HepG2 (cell line): Measurements from ENCODE around the gene SETD1A. TPM values are rescaled to one million over a fixed set of nuclear protein-coding genes. Genes with fewer than 3 reads are reported as not detected.
A peak's percentile ranks its signal among the peaks of the same experiment; 100 is the strongest.

Source experiments
- ARID2 ChIP-seq: sonication (generic); formaldehyde crosslinking; IDR thresholded peaks from 2 replicates; pipeline ENCODE4 v1.8.1; 2022; ENCODE audit warnings: mild to moderate bottlenecking, missing genetic modification reagents, borderline replicate concordance
- CEBPG ChIP-seq: IDR thresholded peaks from 2 replicates; pipeline ENCODE4 v1.6.1; 2016
- CHD4 ChIP-seq: fragments of 200-600 bp; sonication (generic); IDR thresholded peaks from 2 replicates; pipeline ENCODE4 v1.7.0; 2017; ENCODE audit warnings: mild to moderate bottlenecking, low read length, borderline replicate concordance
- DNMT3B ChIP-seq: conservative IDR thresholded peaks from 2 replicates; pipeline ENCODE4 v1.6.1; 2016; ENCODE audit warnings: missing biosample characterization, control low read depth
- GATAD1 ChIP-seq: IDR thresholded peaks from 2 replicates; pipeline ENCODE4 v1.6.1; 2016; ENCODE audit warnings: missing genetic modification reagents, missing compliant biosample characterization
- HNRNPK ChIP-seq: fragments of 200-400 bp; formaldehyde crosslinking; IDR thresholded peaks from 2 replicates; pipeline ENCODE4 v1.6.1; 2018; ENCODE audit warnings: low read length, low read depth, moderate library complexity, mild to moderate bottlenecking; ENCODE audit not compliant: poor library complexity, severe bottlenecking
- JARID2 ChIP-seq: sonication (generic); formaldehyde crosslinking; IDR thresholded peaks from 2 replicates; pipeline ENCODE4 v1.8.1; 2023; ENCODE audit warnings: missing genetic modification reagents, inconsistent platforms; ENCODE audit not compliant: insufficient replicate concordance
- KLF13 ChIP-seq: sonication (generic); formaldehyde crosslinking; IDR thresholded peaks from 2 replicates; pipeline ENCODE4 v1.4.0; 2020; ENCODE audit warnings: mild to moderate bottlenecking, missing genetic modification reagents
- NCOA1 ChIP-seq: sonication (generic); formaldehyde crosslinking; IDR thresholded peaks from 2 replicates; pipeline ENCODE4 v1.9.0; 2021; ENCODE audit warnings: missing genetic modification reagents
- NFKBIZ ChIP-seq: IDR thresholded peaks from 2 replicates; pipeline ENCODE4 v1.6.1; 2018; ENCODE audit warnings: missing genetic modification reagents, missing compliant biosample characterization
- PRMT3 ChIP-seq: sonication (generic); formaldehyde crosslinking; IDR thresholded peaks from 2 replicates; pipeline ENCODE4 v1.8.1; 2022; ENCODE audit warnings: low read depth, mild to moderate bottlenecking, moderate library complexity, missing genetic modification reagents, borderline replicate concordance
- REXO4 ChIP-seq: sonication (generic); formaldehyde crosslinking; IDR thresholded peaks from 2 replicates; pipeline ENCODE4 v1.8.0; 2022; ENCODE audit warnings: missing genetic modification reagents, mild to moderate bottlenecking, borderline replicate concordance
- SNAI1 ChIP-seq: sonication (generic); formaldehyde crosslinking; IDR thresholded peaks from 2 replicates; pipeline ENCODE4 v1.5.0; 2020; ENCODE audit warnings: mild to moderate bottlenecking, missing genetic modification reagents, borderline replicate concordance
- TRIM24 ChIP-seq: sonication (generic); formaldehyde crosslinking; IDR thresholded peaks from 2 replicates; pipeline ENCODE4 v1.8.0; 2022; ENCODE audit warnings: mild to moderate bottlenecking, missing genetic modification reagents
- ZNF205 ChIP-seq: IDR thresholded peaks from 2 replicates; pipeline ENCODE4 v1.6.1; 2018; ENCODE audit warnings: missing biosample characterization, missing genetic modification reagents
- ZNF274 ChIP-seq: sonication (generic); formaldehyde crosslinking; IDR thresholded peaks from 2 replicates; pipeline ENCODE4 v1.5.1; 2020; ENCODE audit warnings: mild to moderate bottlenecking, missing genetic modification reagents
- ZNF460 ChIP-seq: sonication (generic); formaldehyde crosslinking; IDR thresholded peaks from 2 replicates; pipeline ENCODE4 v1.5.1; 2020; ENCODE audit warnings: missing genetic modification reagents, mild to moderate bottlenecking, borderline replicate concordance
- ZNF510 ChIP-seq: sonication (generic); formaldehyde crosslinking; IDR thresholded peaks from 2 replicates; pipeline ENCODE4 v1.4.0; 2020; ENCODE audit warnings: low read depth, mild to moderate bottlenecking, missing genetic modification reagents
- ZNF607 ChIP-seq: sonication (generic); formaldehyde crosslinking; IDR thresholded peaks from 2 replicates; pipeline ENCODE4 v1.5.1; 2020; ENCODE audit warnings: missing genetic modification reagents, mild to moderate bottlenecking, borderline replicate concordance
- ZSCAN22 ChIP-seq: sonication (generic); formaldehyde crosslinking; IDR thresholded peaks from 2 replicates; pipeline ENCODE4 v1.4.0; 2020; ENCODE audit warnings: mild to moderate bottlenecking, missing genetic modification reagents
- ZSCAN29 ChIP-seq: sonication (generic); formaldehyde crosslinking; conservative IDR thresholded peaks from 2 replicates; pipeline ENCODE4 v1.4.0; 2020; ENCODE audit warnings: mild to moderate bottlenecking, missing genetic modification reagents
- polyA plus RNA-seq, 8 experiments: library from polyadenylated mRNA; depleted of rRNA in 3 of 8; stranded (reverse) in 7 of 8; unstranded in 1 of 8; fragments of >200 nt; fragmentation: Illumina TruSeq in 4 of 8; extraction: Trizol in 4 of 8; gene quantifications; 2 replicates each; pipeline versions ENCODE4 v1.2.1 to v1.2.3, GENCODE V29; 2011 to 2016; ENCODE audit warnings: low read depth in 4 of 8, missing spikeins in 1 of 8, mixed read lengths in 1 of 8; ENCODE audit not compliant: insufficient read depth in 1 of 8
- total RNA-seq, 5 experiments: library from RNA; depleted of rRNA; stranded (reverse); fragments of >200 nt; fragmentation: Illumina TruSeq; extraction: Trizol; gene quantifications; 2 replicates each; pipeline ENCODE4 v1.2.3, GENCODE V29; 2016; ENCODE audit warnings: low read depth in 1 of 5
- TF ChIP-seq, protein P1 (sequence below): sonication (generic); formaldehyde crosslinking; IDR thresholded peaks from 2 replicates; pipeline ENCODE4 v1.4.0; 2020; ENCODE audit warnings: missing genetic modification reagents, mild to moderate bottlenecking, borderline replicate concordance
- TF ChIP-seq, protein P2 (sequence below): sonication (generic); formaldehyde crosslinking; IDR thresholded peaks from 2 replicates; pipeline ENCODE4 v1.4.0; 2020; ENCODE audit warnings: missing genetic modification reagents
- TF ChIP-seq, protein P3 (sequence below): sonication (generic); formaldehyde crosslinking; IDR thresholded peaks from 2 replicates; pipeline ENCODE4 v1.5.0; 2020; ENCODE audit warnings: missing genetic modification reagents
- TF ChIP-seq, protein P4 (sequence below): sonication (generic); formaldehyde crosslinking; IDR thresholded peaks from 2 replicates; pipeline ENCODE4 v1.5.0; 2020; ENCODE audit warnings: missing genetic modification reagents, mild to moderate bottlenecking, borderline replicate concordance
- TF ChIP-seq, protein P5 (sequence below): IDR thresholded peaks from 2 replicates; pipeline ENCODE4 v1.6.1; 2016

Gene SETD1A
- total and polyA plus RNA-seq, 2 of the 13 experiments (the other 11 are each of a cell fraction or from before 2014, with no cell fraction given) = 3.8 to 5.6 TPM

DNA sequence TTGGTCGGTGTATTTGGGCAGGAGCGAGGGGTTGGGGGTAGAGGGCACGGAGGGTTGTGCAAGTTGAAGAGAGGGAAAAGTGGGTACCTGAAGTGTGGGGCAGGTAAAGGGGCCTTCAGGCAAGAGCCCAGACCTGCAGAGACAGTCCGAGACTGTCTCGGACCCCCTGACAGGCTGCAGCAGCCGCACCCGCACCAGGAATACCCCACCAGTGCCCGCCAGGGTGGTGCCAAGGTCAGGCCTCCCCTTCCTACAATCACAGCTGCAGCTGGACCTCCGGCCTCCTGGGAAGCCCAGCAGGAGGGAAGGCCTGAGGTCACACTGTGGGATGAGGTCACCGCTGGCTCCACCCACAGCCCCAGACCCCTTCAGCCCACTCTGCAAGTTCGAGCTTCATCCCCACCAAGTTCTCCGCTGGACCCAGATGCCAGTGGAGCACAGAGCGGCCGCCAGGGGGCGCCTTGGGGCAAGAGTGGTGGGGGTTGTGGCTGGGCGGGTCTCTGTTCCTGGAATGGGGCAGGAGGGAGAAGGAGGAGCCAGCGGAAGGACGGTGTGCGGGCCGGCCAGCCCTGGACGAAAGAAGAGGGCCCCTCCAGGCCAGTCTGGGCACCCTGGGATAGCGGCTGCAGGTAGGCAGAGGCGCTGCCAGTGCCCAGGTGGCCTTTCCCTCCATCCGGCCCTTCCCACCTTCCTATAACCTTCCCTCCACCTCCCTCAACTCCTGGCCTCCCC, 27.3 kb downstream of the SETD1A start, which contains the start of gene HSD3B7 (continued):
- TF ChIP-seq ZSCAN22 (CRISPR knock-in tag) (no peak), ZNF274 (CRISPR knock-in tag) (no peak), REXO4 (no peak), GATAD1 (peak; percentile 62; the same call in 1 of the 2 replicates), DNMT3B (CRISPR knock-in tag) (no peak), NFKBIZ (CRISPR knock-in tag) (peak; percentile 80; the same call in 1 of the 2 replicates), ZNF205 (CRISPR knock-in tag) (peak; percentile 54), NCOA1 (no peak), PRMT3 (CRISPR knock-in tag) (no peak), ARID2 (no peak; the same call in 1 of the 2 replicates), JARID2 (CRISPR knock-in tag) (no peak), HNRNPK (peak; percentile 93), CEBPG (CRISPR knock-in tag) (no peak), ZSCAN29 (CRISPR knock-in tag) (no peak), CHD4 (no peak), ZNF460 (no peak), ZNF607 (no peak; the same call in 1 of the 2 replicates), SNAI1 (CRISPR knock-in tag) (no peak; the same call in 1 of the 2 replicates), TRIM24 (CRISPR knock-in tag) (0 out of 2 replicates have a peak, but pooled peaks have one; percentile 23), ZNF510 (CRISPR knock-in tag) (no peak; the same call in 1 of the 2 replicates), KLF13 (CRISPR knock-in tag) (no peak)
- TF ChIP-seq, protein P1, sequence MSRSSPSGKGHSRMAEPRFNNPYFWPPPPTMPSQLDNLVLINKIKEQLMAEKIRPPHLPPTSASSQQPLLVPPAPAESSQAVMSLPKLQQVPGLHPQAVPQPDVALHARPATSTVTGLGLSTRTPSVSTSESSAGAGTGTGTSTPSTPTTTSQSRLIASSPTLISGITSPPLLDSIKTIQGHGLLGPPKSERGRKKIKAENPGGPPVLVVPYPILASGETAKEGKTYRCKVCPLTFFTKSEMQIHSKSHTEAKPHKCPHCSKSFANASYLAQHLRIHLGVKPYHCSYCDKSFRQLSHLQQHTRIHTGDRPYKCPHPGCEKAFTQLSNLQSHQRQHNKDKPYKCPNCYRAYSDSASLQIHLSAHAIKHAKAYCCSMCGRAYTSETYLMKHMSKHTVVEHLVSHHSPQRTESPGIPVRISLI (CRISPR knock-in tag) = no peak
- TF ChIP-seq, protein P2, sequence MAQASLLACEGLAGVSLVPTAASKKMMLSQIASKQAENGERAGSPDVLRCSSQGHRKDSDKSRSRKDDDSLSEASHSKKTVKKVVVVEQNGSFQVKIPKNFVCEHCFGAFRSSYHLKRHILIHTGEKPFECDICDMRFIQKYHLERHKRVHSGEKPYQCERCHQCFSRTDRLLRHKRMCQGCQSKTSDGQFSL (CRISPR knock-in tag) = peak; percentile 91; the same call in 1 of the 2 replicates
- TF ChIP-seq, protein P3, sequence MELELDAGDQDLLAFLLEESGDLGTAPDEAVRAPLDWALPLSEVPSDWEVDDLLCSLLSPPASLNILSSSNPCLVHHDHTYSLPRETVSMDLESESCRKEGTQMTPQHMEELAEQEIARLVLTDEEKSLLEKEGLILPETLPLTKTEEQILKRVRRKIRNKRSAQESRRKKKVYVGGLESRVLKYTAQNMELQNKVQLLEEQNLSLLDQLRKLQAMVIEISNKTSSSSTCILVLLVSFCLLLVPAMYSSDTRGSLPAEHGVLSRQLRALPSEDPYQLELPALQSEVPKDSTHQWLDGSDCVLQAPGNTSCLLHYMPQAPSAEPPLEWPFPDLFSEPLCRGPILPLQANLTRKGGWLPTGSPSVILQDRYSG (CRISPR knock-in tag) = no peak
- TF ChIP-seq, protein P4, sequence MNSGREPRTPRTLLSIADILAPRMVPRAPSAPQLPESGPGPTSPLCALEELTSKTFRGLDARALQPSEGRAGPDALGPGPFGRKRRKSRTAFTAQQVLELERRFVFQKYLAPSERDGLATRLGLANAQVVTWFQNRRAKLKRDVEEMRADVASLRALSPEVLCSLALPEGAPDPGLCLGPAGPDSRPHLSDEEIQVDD (CRISPR knock-in tag) = no peak
- TF ChIP-seq, protein P5, sequence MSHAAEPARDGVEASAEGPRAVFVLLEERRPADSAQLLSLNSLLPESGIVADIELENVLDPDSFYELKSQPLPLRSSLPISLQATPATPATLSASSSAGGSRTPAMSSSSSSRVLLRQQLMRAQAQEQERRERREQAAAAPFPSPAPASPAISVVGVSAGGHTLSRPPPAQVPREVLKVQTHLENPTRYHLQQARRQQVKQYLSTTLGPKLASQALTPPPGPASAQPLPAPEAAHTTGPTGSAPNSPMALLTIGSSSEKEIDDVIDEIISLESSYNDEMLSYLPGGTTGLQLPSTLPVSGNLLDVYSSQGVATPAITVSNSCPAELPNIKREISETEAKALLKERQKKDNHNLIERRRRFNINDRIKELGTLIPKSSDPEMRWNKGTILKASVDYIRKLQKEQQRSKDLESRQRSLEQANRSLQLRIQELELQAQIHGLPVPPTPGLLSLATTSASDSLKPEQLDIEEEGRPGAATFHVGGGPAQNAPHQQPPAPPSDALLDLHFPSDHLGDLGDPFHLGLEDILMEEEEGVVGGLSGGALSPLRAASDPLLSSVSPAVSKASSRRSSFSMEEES (CRISPR knock-in tag) = peak; percentile 46; the same call in 1 of the 2 replicates
